Bone marrow (tissue), 2 donors: ENCODE results near the gene PYGB.

Source experiments
- DNase-seq, 2 donors: peaks; one replicate each; lab custom pipeline; 2025; lab: John Stamatoyannopoulos, UW

The PYGB gene

GRCh38 chr20:25283221-25283951, 35.5 kb downstream of the PYGB start:
- DNase-seq = no peak

- DNase-seq = no peak
These were observed 36.3 kb downstream of the PYGB start for GRCh38 chr20:25284131-25284601.

- DNase-seq = no peak
These were observed 37.3 kb downstream of the PYGB start for GRCh38 chr20:25285091-25285647.

- DNase-seq = no peak
These were observed 38.2 kb downstream of the PYGB start for GRCh38 chr20:25285856-25286798.

GRCh38 chr20:25286917-25287316, 39.0 kb downstream of the PYGB start:
- no peak for DNase-seq

GRCh38 chr20:25287631-25288290, 39.9 kb downstream of the PYGB start:
- no peak for DNase-seq

GRCh38 chr20:25288291-25289181, 40.7 kb downstream of the PYGB start:
- DNase-seq = no peak

- no peak for DNase-seq
These were observed 42.2 kb downstream of the PYGB start for GRCh38 chr20:25289886-25290597.

- no peak for DNase-seq
These were observed 43.0 kb downstream of the PYGB start for GRCh38 chr20:25290646-25291431.

- no peak for DNase-seq
These were observed 43.7 kb downstream of the PYGB start for GRCh38 chr20:25291432-25292133.

- DNase-seq = no peak
These were observed 44.4 kb downstream of the PYGB start for GRCh38 chr20:25292176-25292891.

- no peak for DNase-seq
These were observed 45.6 kb downstream of the PYGB start for GRCh38 chr20:25293507-25293906.

GRCh38 chr20:25293910-25294458, 46.1 kb downstream of the PYGB start:
- no peak for DNase-seq

- peak in 1 of 2 donors; percentile 75 for DNase-seq
These were observed 46.8 kb downstream of the PYGB start for GRCh38 chr20:25294459-25295385.

GRCh38 chr20:25295386-25296093, 47.7 kb downstream of the PYGB start:
- no peak for DNase-seq
